HG02938 (cell line): Measurements from ENCODE around the gene MALRD1.

ENCODE experiments used
- ATAC-seq: cut with Tn5 transposase; IDR thresholded peaks from one replicate; pipeline ENCODE4 v1.9.1; 2021; ENCODE audit warnings: mild to moderate bottlenecking, moderate library complexity; ENCODE audit not compliant: unreplicated experiment

MALRD1 gene

DNA sequence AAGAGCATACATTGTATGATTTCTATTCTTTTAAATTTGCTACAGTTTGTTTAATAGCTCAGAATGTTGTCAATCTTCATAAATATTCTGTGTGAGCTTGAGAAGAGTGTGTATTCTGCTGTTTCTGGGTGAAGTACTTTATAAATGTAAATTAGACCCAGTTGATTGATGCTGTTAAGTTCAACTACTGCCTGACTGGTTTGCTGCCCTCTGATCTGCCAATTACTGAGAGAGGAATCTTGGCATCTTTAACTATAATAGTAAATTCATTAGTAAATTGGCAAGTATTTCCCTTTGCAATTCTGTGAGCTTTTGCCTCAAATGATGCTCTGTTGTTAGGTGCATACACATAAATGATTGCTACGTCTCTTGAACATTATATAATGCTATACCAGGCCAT, 512.6 kb downstream of the MALRD1 start:
- no peak for ATAC-seq

DNA sequence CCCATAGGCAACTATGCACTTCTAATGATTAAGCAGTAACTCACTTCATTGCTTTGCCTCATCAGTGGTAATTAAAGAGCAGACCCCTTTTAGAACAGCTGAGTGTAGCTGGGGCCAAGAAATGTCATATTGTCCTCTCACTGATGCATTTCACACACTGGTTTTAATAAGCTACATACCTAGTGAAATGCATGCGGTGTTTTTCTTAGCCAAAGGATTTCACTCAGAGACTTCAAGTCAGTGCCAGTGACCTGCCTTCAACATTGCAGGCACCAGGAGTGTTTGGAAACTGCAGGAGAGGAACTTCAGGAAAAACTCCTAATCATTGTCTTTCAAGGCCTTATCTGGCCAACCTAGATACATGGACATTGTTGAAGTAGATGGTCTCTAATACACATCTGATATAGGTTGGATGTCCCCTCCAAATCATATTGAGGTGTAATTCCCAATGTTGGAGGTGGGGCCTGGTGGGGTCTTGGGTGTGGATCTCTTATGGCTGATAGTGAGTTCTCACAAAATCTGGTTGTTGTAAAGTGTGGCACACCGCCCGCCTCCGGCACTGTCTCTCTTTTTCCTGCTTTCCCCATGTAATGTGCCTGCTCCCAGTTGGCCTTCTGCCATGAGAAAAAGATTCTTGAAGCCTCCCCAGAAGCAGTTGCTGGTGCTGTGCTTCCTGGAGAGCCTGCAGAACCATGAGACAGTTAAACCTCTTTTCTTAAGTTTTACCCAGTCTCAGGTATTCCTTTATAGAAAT, 515.0 kb downstream of the MALRD1 start:
- ATAC-seq: no peak

DNA sequence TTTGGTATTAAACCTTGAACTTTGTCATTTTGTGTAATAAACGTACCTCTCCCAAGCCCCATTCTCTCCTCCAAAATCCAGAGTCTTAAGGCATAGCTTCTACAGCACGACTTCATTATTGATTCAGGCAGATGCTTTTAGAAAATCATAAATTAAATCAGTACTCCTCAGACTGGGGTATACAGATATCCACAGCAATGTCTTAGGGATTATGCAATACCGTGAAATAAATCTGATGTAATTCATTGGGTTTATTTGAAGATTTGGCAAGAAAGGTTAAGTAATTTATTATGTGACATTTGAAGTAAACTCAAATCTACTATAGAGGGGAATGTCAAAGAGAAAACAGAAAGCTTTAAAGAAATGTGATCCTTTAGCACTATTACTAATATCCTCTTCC, 521.5 kb downstream of the MALRD1 start:
- ATAC-seq: no peak

DNA sequence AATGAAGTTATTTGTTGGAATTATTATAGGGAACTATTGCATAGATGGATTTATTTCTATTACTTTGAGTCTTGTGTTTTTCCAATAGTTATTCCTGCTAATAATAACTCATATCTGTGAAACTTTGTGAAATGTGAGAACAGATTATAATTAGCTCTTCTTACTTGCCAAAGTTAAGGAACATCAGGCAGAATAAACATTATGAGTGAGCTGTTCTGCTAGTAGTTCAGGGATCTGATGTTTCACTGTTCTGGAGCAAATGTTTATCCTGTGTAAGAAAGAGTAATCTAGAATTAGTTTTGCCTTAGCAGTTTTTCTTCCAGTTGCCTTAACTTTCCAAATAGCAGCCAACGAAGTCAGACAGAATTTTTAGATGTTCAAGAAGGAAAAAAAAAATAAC, 522.4 kb downstream of the MALRD1 start:
- no peak for ATAC-seq

DNA sequence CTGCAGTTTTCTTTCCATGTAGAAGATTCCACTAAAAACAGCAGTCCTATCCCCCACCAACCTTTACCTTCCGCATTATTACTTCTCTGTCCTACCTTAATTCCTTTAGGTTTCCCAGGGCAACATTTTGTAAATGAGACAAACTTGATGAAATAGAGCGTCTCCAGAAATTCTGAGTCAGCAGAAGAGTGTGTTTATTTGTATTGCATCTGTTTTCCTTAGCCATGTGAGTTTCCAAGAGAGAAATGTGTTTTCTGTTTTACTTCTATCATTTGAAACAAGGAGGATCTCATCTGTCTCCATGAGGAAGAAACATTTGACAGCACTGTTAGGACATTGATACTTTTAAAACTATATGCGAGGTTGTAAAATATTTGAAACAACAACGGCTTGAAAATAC, 523.5 kb downstream of the MALRD1 start:
- no peak for ATAC-seq

DNA sequence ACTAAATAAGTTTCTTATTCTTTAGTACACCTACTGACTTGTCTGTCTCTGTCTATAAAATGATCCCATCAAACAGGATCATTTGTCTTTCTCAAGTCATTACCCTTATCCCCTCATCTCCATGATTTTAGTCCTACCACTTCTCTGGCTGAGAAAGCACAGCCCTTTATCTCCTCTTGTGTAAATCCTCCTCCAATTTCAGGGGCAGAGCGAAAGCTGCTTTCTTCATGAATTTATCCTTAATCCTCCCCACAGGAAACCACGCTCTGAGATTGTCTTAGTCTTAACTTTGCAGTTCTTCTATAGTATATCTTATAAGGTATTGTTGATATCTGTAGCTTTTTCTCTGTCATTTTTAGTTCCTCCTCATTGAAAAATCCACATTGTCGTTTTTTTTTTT, 528.0 kb downstream of the MALRD1 start:
- ATAC-seq: no peak

DNA sequence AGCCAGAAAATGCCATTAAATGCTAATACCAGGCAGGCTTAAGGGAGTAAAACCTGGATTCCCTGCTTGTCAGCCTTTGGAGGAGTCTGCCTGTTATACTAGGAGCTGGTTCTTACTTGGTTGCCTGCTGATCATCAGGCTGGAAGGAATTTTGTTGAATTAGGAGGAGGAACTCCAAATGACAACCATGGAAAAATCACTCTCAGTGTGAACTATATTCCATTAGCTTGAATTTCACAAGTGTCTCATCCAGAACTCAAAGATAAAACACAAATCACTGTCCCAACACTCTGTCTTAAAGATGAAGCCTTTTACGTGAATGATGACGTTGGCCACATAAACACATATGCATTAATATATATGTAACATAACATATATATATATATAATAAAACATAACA, 528.8 kb downstream of the MALRD1 start:
- ATAC-seq: no peak

DNA sequence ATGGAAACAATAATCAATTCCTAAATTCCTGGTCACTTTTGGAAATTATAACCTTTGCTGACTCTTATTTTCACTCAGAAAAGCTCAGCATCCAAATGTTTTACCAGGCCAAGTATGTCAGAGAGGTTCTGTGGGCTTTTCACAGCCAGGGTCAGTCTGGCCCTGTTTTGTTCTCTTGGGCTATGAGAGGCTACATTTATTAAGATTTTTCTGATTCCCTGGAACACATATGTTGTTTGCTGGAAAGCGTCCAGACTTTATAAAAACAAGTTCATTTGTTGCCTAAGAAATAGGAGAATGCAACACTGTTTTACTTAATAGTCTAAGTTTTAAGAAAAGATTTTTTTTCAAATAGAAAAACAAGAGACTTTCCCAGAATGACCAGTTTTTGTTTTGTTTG, 529.2 kb downstream of the MALRD1 start:
- no peak for ATAC-seq

DNA sequence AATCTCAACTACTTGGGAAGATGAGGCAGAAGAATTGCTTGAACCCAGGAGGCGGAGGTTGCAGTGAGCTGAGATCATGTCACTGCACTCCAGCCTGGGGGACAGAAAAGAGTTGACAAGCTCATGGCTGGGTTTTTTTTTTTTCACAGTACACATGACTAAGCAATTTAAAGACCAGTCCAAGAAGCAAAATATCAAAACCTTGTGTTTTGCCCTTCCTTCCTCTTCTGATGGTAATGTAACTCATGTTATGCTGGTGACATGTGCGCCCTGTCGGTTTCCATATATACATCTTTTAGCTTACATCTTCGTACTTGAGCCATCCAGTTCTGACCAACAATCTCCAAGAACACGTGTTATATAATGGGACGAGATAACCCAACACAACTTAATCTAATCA, 530.0 kb downstream of the MALRD1 start:
- ATAC-seq: no peak

DNA sequence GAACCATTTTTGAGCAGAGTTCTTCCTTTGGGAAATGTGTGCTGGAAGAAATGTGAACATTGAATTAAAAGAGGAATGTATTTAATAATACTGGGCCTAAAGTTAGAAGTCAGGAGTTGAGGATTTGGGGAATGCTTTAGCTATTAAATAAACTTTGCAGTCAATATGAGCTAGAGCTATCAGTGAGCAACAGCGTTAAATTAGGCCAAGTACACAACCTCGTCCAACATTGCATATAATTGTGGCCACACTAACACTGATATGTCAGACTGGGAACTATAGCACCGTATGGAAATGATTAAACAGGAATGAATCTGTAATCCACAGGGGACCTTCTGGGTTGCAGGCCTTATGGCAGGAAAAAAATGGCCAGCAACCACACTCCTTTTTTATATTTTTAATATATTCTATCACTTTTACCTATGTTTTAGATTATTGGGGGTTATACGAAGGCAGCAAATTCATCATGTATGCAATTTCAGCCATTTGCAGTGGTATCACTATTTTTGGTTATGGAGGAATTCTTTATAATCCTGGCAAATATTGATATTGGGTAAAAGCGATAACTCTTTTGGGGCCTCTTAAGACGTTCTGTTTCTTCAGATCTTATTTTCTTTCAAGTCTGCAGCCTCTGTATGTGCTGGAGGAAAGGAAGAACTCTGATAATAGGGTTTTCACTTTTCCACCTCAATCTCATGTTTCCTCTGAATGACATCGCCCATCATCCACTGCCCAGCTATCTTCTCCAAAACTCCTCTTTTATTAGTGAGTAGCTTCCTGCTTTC, 531.4 kb downstream of the MALRD1 start:
- ATAC-seq: no peak

DNA sequence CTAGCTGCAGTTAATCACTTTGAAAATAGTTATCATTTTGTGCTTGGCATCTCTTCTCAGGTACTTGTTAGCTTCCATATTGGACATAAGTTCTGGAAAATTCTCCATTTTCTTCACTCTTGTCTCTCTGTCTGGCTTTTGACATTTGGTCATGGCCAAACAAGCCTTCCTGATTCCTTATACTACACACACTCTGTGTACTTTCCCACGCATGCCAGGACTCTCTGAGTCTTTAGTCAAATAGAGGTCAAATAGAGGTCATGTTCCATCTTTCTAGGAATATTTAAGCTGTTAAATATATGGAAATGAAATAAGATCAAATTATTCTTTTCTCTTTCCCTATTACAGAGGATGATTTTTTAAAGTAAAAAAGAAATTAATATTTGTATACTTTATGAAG, 532.1 kb downstream of the MALRD1 start:
- no peak for ATAC-seq

DNA sequence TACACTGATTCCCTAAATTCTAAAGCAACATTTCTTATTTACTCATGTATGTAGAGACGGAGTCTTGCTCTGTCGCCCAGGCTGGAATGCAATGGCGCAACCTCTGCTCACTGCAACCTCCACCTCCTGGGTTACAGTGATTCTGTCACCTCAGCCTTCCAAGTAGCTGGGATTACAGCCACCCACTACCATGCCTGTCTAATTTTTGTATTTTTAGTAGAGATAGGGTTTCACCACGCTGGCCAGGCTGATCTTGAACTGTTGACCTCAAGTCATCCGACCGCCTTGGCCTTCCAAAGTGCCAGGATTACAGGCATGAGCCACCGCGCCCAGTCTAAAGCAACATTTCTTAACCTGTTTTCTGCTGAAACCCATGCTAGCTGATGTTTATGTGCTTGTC, 540.0 kb downstream of the MALRD1 start:
- no peak for ATAC-seq

DNA sequence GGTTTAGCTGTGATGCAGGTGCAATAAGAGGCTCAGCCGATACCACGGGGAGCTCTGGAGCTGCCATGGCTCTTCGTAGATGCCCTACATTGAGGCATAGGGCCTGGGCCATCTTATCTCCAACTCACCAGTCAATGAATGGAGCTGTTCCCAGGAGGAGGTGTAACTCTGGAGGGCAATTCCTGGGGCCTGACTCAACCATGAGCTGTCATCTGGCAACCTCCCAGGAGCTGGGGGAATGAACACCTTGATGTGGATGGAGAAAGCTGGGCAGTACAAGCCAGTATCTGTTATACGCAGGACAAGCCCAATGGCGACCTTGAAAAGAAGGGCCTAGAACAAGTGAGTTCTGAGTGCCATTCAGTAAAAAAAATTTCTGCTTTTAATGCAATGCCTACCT, 543.7 kb downstream of the MALRD1 start:
- no peak for ATAC-seq

DNA sequence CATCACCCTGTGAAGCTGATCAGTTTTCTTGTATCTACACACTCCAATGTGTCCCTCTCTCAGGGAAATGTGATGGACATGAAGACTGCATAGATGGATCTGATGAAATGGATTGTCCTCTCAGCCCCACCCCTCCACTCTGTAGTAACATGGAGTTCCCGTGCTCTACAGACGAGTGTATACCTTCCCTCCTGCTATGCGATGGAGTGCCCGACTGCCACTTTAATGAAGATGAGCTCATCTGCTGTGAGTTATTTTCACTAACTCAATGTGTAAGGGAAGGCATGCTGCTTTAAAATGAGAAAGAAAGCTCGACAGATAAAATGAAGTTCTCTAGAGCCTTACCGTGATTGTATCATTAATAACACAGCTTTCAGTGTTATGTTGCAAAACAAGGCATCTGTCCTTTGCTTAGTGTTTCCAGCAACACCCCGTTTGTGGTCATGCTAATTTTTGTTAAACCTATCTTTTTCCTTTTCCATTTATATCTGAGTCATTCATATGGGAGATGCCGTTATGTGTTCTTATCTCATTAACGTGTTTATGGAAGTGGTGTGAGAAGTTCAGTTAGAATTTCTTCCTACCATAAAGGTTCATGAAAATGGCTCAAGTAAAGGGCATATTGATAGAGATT, 546.7 kb downstream of the MALRD1 start:
- no peak for ATAC-seq

DNA sequence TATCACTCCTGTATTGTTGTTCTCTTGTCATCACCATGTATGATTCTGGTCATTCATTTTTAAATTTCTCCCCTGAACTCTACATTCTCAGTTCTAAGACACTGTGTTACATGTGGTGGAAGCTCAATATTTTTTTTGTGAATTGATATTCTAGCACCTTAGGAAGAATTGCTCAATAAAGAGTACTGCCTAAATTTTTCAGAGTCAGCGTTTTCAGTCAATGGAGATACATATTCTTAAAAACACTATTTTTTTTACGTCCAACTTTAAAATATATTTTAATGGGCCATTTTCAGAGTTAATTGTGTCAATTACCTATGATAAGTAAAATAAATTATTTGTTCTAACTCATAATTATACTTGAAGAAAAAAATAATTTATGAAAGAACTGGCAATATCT, 557.2 kb downstream of the MALRD1 start:
- ATAC-seq: no peak

DNA sequence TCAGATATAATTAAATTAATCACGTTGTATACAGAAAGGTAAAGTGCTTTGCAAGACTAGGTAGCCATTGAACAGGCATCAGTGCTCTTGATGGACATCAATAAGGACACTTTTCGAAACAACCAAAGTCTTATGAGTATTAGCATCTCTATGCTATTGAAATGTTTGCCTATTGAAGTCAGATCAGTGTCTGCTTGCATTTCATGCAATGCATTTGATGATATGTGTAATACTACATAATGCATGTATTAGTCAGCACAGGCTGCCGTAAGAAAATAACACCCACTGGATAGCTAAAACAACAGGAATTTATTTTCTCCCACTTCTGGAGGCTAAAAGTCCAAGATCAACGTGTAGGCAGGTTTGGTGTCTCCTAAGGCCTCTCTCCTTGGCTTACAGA, 558.4 kb downstream of the MALRD1 start:
- ATAC-seq: no peak

DNA sequence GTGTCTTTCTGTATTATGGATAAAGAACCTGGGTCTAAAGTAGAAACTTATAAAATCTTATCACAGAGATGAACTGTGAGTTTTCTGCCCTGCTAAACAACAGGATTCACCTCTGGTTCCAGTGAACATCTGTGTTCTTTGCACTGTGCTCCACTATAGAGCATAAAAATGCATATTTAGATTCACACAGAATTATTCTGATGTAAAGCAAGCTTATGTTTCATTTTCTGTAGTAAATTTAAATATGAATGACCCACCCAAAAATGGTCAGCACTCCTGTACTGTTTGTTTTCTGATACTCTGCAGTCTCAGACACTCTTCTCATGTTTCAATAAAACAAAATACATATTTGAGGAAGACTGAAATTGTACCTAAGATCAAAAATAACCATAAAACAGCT, 563.2 kb downstream of the MALRD1 start:
- ATAC-seq: no peak

DNA sequence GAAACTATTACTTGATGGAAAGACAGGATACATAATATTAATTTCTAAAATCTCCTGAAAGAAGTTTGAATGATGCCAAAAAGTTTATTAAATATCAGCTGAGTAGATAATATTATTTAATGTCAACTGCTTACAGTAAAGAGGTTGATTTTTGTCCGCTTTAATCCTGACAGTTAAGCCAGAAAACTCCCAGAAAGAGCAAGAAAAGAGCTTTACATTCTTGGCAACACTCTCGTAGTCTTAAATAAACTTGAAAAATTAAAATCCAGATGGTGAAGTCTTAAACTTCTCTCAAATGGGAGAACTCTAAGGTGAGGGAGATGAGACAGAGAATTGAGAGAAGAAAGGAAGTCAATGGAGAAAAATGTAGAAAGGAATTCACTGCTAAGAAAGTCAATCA, 568.4 kb downstream of the MALRD1 start:
- no peak for ATAC-seq

DNA sequence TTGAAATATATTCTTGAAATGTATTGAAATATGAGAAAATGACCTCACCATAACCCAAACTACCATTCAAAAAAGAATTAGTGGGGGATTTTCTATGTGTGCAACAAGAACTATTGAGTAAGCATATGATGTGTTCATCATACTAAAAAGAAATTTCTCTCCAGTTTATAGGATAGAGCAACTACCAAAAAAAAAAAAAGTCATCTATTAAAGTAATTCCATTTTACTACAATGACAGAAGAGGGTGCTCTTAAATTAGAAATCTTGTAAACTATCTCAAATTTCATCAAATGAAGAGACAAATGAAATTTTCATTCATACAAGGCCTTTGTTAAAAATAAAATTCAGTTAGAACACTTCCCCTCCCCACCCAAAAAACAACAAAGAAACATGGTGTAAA, 572.2 kb downstream of the MALRD1 start:
- ATAC-seq: no peak

DNA sequence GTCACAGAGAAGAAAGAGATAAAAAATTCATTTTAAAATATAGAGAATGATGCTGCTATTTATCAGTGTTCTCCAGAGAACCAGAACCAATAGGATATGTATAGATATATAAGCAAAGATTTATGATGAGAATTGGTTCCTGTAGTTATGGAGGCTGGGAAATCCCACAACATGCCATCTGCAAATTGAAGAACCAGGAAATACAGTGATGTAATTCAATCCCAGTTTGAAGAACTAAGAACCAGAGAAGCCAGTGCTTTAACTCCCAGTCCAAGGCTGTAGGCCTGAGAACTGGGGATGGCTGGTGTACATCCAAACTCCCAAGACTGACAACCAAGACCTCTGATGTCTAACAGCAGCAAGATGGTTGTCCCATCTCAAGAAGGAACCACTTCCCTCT, 574.7 kb downstream of the MALRD1 start:
- ATAC-seq: no peak

DNA sequence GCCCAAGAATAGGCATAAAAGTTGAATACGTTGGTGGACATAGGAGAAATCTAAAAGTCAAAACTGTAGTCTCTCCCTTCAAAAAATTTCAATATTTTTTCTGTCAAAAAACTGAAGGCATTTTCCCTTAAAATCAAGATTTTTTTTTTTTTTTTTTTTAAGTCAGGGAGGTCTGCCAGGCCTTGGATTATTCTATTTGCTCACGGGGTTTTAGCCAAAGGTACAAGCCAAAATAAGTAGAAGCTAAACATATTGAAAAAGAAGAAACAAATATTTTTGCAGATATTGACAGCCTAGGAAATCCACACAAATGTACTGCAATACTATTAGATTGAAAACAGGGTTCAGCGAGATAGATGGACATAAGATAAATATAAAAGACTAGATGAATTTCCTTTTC, 577.6 kb downstream of the MALRD1 start:
- no peak for ATAC-seq
